IMR-90 (cell line): ENCODE measurements around the gene ERC2. TPM values are rescaled to one million over a fixed set of nuclear protein-coding genes. Genes with fewer than 3 reads are reported as not detected.

Experiments used
- ATAC-seq: fragments of 200-7000 bp; cut with Tn5 transposase; 2 replicates; pipeline ENCODE4 v1.9.1; 2020; ENCODE audit warnings: low read depth, mild to moderate bottlenecking, moderate library complexity
- BruUV-seq: library from RNA; stranded (reverse); fragments of 400-500 nt; replicated peaks from 2 replicates; lab custom pipeline; 2021; lab: Mats Ljungman, UMichigan
- CTCF ChIA-PET: fragments of 300-600 bp; formaldehyde crosslinking; extraction: SDS; loops from one replicate; lab custom pipeline; 2021; ENCODE audit warnings: antibody characterized with exemption; lab: Yijun Ruan, JAX
- POLR2A ChIA-PET: fragments of 300-600 bp; sonication (Branson Sonifier 250); formaldehyde crosslinking; loops from one replicate; lab custom pipeline; 2022; ENCODE audit warnings: antibody characterized with exemption; ENCODE audit not compliant: unreplicated experiment; lab: Charles Lee
- DNase-seq: peaks from one replicate; pipeline ENCODE4 v3.0.0; 2013
- H2AFZ ChIP-seq: replicated peaks from 2 replicates; pipeline ENCODE3; 2013; ENCODE audit warnings: low read length, mild to moderate bottlenecking; ENCODE audit not compliant: poor library complexity
- H2AK5ac ChIP-seq: 2 replicates; pipeline ENCODE4 v1.6.1; 2013; ENCODE audit warnings: low read depth, low read length, inconsistent platforms
- H2AK9ac ChIP-seq: replicated peaks from 2 replicates; pipeline ENCODE3; 2013; ENCODE audit warnings: mild to moderate bottlenecking, low read depth, low read length, moderate library complexity; ENCODE audit not compliant: poor library complexity
- H2BK120ac ChIP-seq: 2 replicates; pipeline ENCODE4 v1.6.1; 2013; ENCODE audit warnings: low read depth, low read length, inconsistent platforms
- H2BK15ac ChIP-seq: 3 replicates; pipeline ENCODE4 v1.6.1; 2013; ENCODE audit warnings: low read depth, low read length, inconsistent platforms
- H2BK20ac ChIP-seq: 2 replicates; pipeline ENCODE4 v1.6.1; 2013; ENCODE audit warnings: low read depth, mild to moderate bottlenecking, inconsistent platforms, low read length, moderate library complexity
- H2BK5ac ChIP-seq: 2 replicates; pipeline ENCODE4 v1.6.1; 2013; ENCODE audit warnings: mild to moderate bottlenecking, low read depth, low read length, inconsistent platforms; ENCODE audit not compliant: poor library complexity, severe bottlenecking
- H3K14ac ChIP-seq: replicated peaks from 2 replicates; pipeline ENCODE4 v1.6.1; 2013; ENCODE audit warnings: low read depth, low read length, inconsistent platforms
- H3K18ac ChIP-seq: 2 replicates; pipeline ENCODE4 v1.6.1; 2013; ENCODE audit warnings: low read depth, low read length, control low read depth
- H3K23ac ChIP-seq: 2 replicates; pipeline ENCODE4 v1.6.1; 2013; ENCODE audit warnings: low read depth, low read length, inconsistent platforms
- H3K27ac ChIP-seq: 2 replicates; pipeline ENCODE4 v1.5.1; 2013; ENCODE audit warnings: mild to moderate bottlenecking, control low read depth, low read length; ENCODE audit not compliant: insufficient read depth
- H3K27me3 ChIP-seq: 2 replicates; pipeline ENCODE4 v1.6.1; 2013; ENCODE audit warnings: low read length; ENCODE audit not compliant: control insufficient read depth, insufficient read depth
- H3K36me3 ChIP-seq: 2 replicates; pipeline ENCODE4 v1.6.1; 2013; ENCODE audit warnings: low read length, mixed read lengths; ENCODE audit not compliant: control insufficient read depth, insufficient read depth
- H3K4ac ChIP-seq: 2 replicates; pipeline ENCODE4 v1.6.1; 2013; ENCODE audit warnings: low read depth, low read length, inconsistent platforms
- H3K4me1 ChIP-seq: 2 replicates; pipeline ENCODE4 v1.6.1; 2013; ENCODE audit warnings: low read length, mixed read lengths; ENCODE audit not compliant: control insufficient read depth, insufficient read depth
- H3K4me2 ChIP-seq: 2 replicates; pipeline ENCODE4 v1.6.1; 2013; ENCODE audit warnings: low read depth, mild to moderate bottlenecking, control low read depth, low read length, moderate library complexity
- H3K4me3 ChIP-seq: 2 replicates; pipeline ENCODE4 v1.5.1; 2013; ENCODE audit warnings: low read depth, mild to moderate bottlenecking, control low read depth, low read length, moderate library complexity; ENCODE audit not compliant: insufficient read depth
- H3K56ac ChIP-seq: 2 replicates; pipeline ENCODE4 v1.6.1; 2013; ENCODE audit warnings: low read length, inconsistent platforms; ENCODE audit not compliant: insufficient read depth; ENCODE audit errors: extremely low read depth
- H3K79me1 ChIP-seq, 2 experiments: 2 replicates each; pipeline ENCODE4 v1.6.1; 2013; ENCODE audit warnings: low read length in 2 of 2, inconsistent platforms in 1 of 2, low read depth in 1 of 2
- H3K9ac ChIP-seq: 2 replicates; pipeline ENCODE4 v1.6.1; 2013; ENCODE audit warnings: low read depth, low read length, control low read depth
- H3K9me1 ChIP-seq: 2 replicates; pipeline ENCODE4 v1.6.1; 2013; ENCODE audit warnings: low read length, inconsistent platforms; ENCODE audit not compliant: insufficient read depth
- H3K9me3 ChIP-seq: 2 replicates; pipeline ENCODE4 v1.6.1; 2013; ENCODE audit warnings: low read length; ENCODE audit not compliant: control insufficient read depth, insufficient read depth
- H4K20me1 ChIP-seq: 2 replicates; pipeline ENCODE4 v1.6.1; 2013; ENCODE audit warnings: low read length, inconsistent platforms; ENCODE audit not compliant: insufficient read depth
- H4K5ac ChIP-seq: 2 replicates; pipeline ENCODE4 v1.6.1; 2013; ENCODE audit warnings: mild to moderate bottlenecking, low read depth, low read length, control low read depth
- H4K8ac ChIP-seq, 2 experiments: 2 replicates each; pipeline ENCODE4 v1.6.1; 2013; ENCODE audit warnings: low read depth in 2 of 2, low read length in 2 of 2, control low read depth in 1 of 2, inconsistent platforms in 1 of 2
- H4K91ac ChIP-seq: 2 replicates; pipeline ENCODE4 v1.6.1; 2013; ENCODE audit warnings: low read depth, low read length, inconsistent platforms; ENCODE audit not compliant: insufficient read depth
- CEBPB ChIP-seq: IDR thresholded peaks from 2 replicates; pipeline ENCODE4 v1.6.1; 2012; ENCODE audit warnings: low read depth, low read length, improper control_type of control experiment
- CHD1 ChIP-seq: IDR thresholded peaks from 2 replicates; pipeline ENCODE4 v1.6.1; 2012; ENCODE audit warnings: low read depth, low read length, improper control_type of control experiment
- CTCF ChIP-seq: conservative IDR thresholded peaks from 2 replicates; pipeline ENCODE4 v1.5.1; 2012; ENCODE audit warnings: mild to moderate bottlenecking, low read depth, low read length, improper control_type of control experiment
- ELK1 ChIP-seq: fragments of 150-350 bp; IDR thresholded peaks from 2 replicates; pipeline ENCODE4 v1.6.1; 2016; ENCODE audit warnings: low read depth, mild to moderate bottlenecking, low read length, moderate library complexity, borderline replicate concordance
- FOS ChIP-seq: fragments of 150-350 bp; IDR thresholded peaks from 2 replicates; pipeline ENCODE4 v1.6.1; 2016; ENCODE audit warnings: low read depth, low read length
- MAFK ChIP-seq: IDR thresholded peaks from 2 replicates; pipeline ENCODE4 v1.6.1; 2012; ENCODE audit warnings: low read depth, low read length, improper control_type of control experiment
- MAZ ChIP-seq: IDR thresholded peaks from 2 replicates; pipeline ENCODE4 v1.6.1; 2012; ENCODE audit warnings: low read depth, mild to moderate bottlenecking, low read length, improper control_type of control experiment, moderate library complexity, borderline replicate concordance
- MXI1 ChIP-seq: IDR thresholded peaks from 2 replicates; pipeline ENCODE4 v1.6.1; 2012; ENCODE audit warnings: low read depth, mild to moderate bottlenecking, low read length, moderate library complexity, borderline replicate concordance
- NFE2L2 ChIP-seq: fragments of 150-350 bp; IDR thresholded peaks from 2 replicates; pipeline ENCODE4 v1.6.1; 2016; ENCODE audit warnings: low read depth, mild to moderate bottlenecking, low read length
- POLR2A ChIP-seq: IDR thresholded peaks from 2 replicates; pipeline ENCODE4 v1.6.1; 2012; ENCODE audit warnings: mild to moderate bottlenecking, low read depth, low read length
- RAD21 ChIP-seq: IDR thresholded peaks from 2 replicates; pipeline ENCODE4 v1.6.1; 2012; ENCODE audit warnings: low read length, improper control_type of control experiment
- RCOR1 ChIP-seq: IDR thresholded peaks from 2 replicates; pipeline ENCODE4 v1.6.1; 2012; ENCODE audit warnings: mild to moderate bottlenecking, low read length, improper control_type of control experiment; ENCODE audit not compliant: insufficient replicate concordance
- RFX5 ChIP-seq: IDR thresholded peaks from 2 replicates; pipeline ENCODE4 v1.8.0; 2012; ENCODE audit warnings: low read depth, mild to moderate bottlenecking, low read length, moderate library complexity
- SMC3 ChIP-seq: fragments of 150-350 bp; IDR thresholded peaks from 2 replicates; pipeline ENCODE4 v1.6.1; 2016; ENCODE audit warnings: low read depth, mild to moderate bottlenecking, antibody characterized with exemption, low read length, moderate library complexity
- USF2 ChIP-seq: fragments of 150-350 bp; IDR thresholded peaks from 2 replicates; pipeline ENCODE4 v1.6.1; 2017; ENCODE audit warnings: mild to moderate bottlenecking, antibody characterized with exemption, low read length, low read depth
- WGBS, 2 experiments: methylation state at CpG; one replicate each; pipeline versions ENCODE4 v1.1.5 to v1.1.7; 2013; ENCODE audit warnings: missing lambda C conversion rate in 2 of 2; ENCODE audit not compliant: insufficient read length in 1 of 2; ENCODE audit errors: extremely low coverage in 2 of 2; 5-methylcytosine and 5-hydroxymethylcytosine counted together
- dilution Hi-C: fragments of 300-500 bp; cut with HindIII; formaldehyde crosslinking; loops from one replicate; pipeline ENCODE4 v1.14.3; 2018; ENCODE audit warnings: low sequenced_read_pairs; ENCODE audit not compliant: unreplicated experiment
- in situ Hi-C: fragments of 300-500 bp; cut with MboI; formaldehyde crosslinking; loops from 3 replicates; pipeline ENCODE4 v1.14.3; 2019; ENCODE audit warnings: low sequenced_read_pairs, inconsistent platforms, mixed read lengths
- intact Hi-C: fragments of 100-400 bp; cut with micrococcal nuclease; formaldehyde crosslinking; loops from 2 replicates; pipeline ENCODE4 v1.10.0; 2022
- polyA plus RNA-seq, 3 experiments: library from polyadenylated mRNA; depleted of rRNA; stranded (reverse); fragments of >200 nt; gene quantifications; 2 replicates each; pipeline ENCODE4 v1.2.3, GENCODE V29; 2012; ENCODE audit warnings: low replicate concordance in 1 of 3
- total RNA-seq: library from RNA; depleted of rRNA; stranded (reverse); fragments of >200 nt; gene quantifications from 2 replicates; pipeline ENCODE4 v1.2.3, GENCODE V29; 2012

The ERC2 gene
- total and polyA plus RNA-seq, 2 of the 4 experiments (the other 2 are of a cell fraction), result 0.17 to 0.18 TPM

GRCh38 chr3:56269755-56270535 is 198.3 kb downstream of the ERC2 start:
- Histone ChIP-seq H3K4ac (no peak overlapping the region), H2BK5ac (no peak overlapping the region), H3K23ac (no peak overlapping the region), H2AK9ac (no peak overlapping the region), H3K79me1 (no peaks in the 10 kb centered on the region), H3K36me3 (no peaks in the 10 kb centered on the region), H3K9me3 (no peaks in the 10 kb centered on the region), H3K4me1 (no peaks in the 10 kb centered on the region), H3K18ac (no peak overlapping the region), H2AFZ (no peak overlapping the region), H4K8ac (no peak overlapping the region), H3K4me2 (no peak overlapping the region), H3K4me3 (no peak overlapping the region), H4K20me1 (no peaks in the 10 kb centered on the region), H3K9ac (no peak overlapping the region), H3K9me1 (no peaks in the 10 kb centered on the region), H4K91ac (no peak overlapping the region), H2BK120ac (no peak overlapping the region), H2BK20ac (no peak overlapping the region), H3K27ac (no peak overlapping the region), H2BK15ac (no peak overlapping the region), H3K27me3 (no peaks in the 10 kb centered on the region), H3K14ac (no peak overlapping the region), H2AK5ac (no peak overlapping the region), H3K56ac (no peak overlapping the region), H4K5ac (no peak overlapping the region)
- POLR2A ChIA-PET, result no interaction called here
- CTCF ChIA-PET, result no interaction called here
- in situ Hi-C loops (no loop called here), dilution Hi-C loops (no loop called here), intact Hi-C loops (no loop called here)
- no CpG with 5 or more reads among the region's 4 CpGs for WGBS, 2 experiments
- ATAC-seq (no peak), DNase-seq (no peak)
- BruUV-seq, result no TSS peak
- TF ChIP-seq USF2, result no peak
- no peak for TF ChIP-seq RAD21
- no peak for TF ChIP-seq SMC3
- no peak for TF ChIP-seq CEBPB
- no peak for TF ChIP-seq RCOR1
- TF ChIP-seq CTCF, result no peak
- no peak for TF ChIP-seq MAZ
- TF ChIP-seq FOS, result no peak
- TF ChIP-seq MXI1, result no peak
- TF ChIP-seq ELK1, result no peak
- TF ChIP-seq CHD1, result no peak
- no peak for TF ChIP-seq POLR2A
- TF ChIP-seq NFE2L2, result no peak
- no peak for TF ChIP-seq RFX5
- no peak for TF ChIP-seq MAFK
